Stimulated activated CD4-positive, alpha-beta T cell treated with anti-CD3 and anti-CD28 coated beads, Interleukin-15, amount 100 ng/mL, for 24 hours (primary cell): ENCODE measurements around the gene PSMB3.
"Not testable (repeated sequence)": the region's sequence is repeated elsewhere in the genome, so short reads cannot be mapped to it uniquely, and the experiment has no call there.

ENCODE experiments used
- DNase-seq: peaks from one replicate; pipeline ENCODE4 v3.0.0-alpha.2; 2020

Gene PSMB3

GRCh38 chr17:38716368-38717005 is 36.1 kb upstream of the PSMB3 start:
- DNase-seq = no peak

DNA sequence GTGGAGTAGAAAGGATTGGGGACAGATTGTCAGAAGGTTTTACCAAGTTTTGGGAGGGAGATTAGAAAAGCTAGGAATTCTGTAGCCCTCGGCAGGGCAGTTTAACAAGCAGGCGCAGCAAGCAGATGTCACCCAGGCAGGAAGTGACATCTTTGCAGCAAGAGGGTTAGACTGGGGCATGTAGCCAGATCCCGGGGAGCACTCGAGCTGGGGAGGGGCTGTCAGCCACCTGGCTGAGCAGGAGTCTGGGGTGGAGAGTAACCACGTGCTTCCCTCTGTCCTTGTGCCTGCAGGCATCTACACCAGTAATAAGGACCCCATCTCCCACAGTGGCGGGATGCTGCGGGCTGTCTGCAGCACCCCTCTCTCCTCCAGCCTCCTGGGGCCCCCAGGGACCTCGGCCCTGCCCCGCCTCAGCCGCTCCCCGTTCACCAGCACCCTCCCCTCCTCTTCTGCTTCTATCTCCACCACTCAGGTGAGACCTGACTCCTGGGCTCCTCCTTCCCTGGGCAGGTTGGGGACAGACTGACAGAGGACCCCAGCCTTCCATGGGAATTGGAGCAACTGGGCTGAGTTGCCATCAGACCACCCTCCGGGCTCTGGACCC is 35.3 kb upstream of the PSMB3 start:
- no peak for DNase-seq

- DNase-seq = no peak
These were observed 33.1 kb upstream of the PSMB3 start for GRCh38 chr17:38719289-38719942.

DNA sequence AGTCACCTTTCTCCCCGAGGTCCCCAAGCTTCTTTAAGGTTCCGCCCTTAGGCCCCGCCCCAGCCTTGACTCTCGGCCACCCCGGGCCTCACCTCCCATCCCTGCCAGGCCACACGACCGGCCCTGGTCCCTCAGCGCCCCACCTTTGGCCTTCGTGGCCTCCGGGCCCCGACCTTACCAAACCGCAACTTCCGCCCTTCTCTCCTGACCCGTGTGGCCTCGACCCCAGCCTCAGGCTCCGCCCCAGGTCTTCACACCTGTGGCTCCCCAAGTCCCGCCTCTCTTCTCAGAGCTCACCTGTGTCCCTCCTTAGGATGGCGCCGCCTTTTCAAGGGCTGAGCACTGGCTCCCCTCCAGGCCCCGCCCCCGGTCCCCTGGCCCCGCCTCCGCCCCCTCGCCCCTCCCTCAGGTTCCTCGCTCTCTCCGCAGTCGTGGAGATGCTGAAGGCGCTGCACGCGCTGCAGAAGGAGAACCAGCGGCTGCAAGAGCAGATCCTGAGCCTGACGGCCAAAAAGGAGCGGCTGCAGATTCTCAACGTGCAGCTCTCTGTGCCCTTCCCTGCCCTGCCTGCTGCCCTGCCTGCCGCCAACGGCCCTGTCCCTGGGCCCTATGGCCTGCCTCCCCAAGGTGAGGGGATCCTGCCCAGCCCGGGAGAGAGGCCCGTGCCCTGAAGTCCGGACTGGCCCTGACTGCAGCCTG is 32.4 kb upstream of the PSMB3 start:
- DNase-seq = no peak

DNA sequence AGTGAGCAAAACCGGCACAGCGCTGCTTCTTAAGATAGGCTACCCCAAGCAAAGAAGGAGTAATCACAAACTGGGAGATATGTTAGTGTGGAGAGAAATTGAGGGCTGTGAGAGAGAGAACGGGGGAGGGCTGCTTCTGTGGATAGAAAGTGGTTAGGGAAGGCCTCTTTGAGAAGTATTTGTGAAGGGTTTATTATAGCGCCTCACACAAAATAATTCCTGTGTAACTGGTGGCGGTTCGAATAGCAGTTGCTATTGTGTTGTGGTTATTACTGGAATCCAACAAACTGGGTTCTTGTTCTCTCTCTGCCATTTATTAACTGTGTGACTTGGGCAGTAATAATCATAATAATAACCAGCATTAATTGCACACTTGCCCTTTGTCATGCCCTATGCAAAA is 31.6 kb upstream of the PSMB3 start:
- DNase-seq = no peak

- no peak for DNase-seq
These were observed 30.7 kb upstream of the PSMB3 start for GRCh38 chr17:38721802-38722201.

DNA sequence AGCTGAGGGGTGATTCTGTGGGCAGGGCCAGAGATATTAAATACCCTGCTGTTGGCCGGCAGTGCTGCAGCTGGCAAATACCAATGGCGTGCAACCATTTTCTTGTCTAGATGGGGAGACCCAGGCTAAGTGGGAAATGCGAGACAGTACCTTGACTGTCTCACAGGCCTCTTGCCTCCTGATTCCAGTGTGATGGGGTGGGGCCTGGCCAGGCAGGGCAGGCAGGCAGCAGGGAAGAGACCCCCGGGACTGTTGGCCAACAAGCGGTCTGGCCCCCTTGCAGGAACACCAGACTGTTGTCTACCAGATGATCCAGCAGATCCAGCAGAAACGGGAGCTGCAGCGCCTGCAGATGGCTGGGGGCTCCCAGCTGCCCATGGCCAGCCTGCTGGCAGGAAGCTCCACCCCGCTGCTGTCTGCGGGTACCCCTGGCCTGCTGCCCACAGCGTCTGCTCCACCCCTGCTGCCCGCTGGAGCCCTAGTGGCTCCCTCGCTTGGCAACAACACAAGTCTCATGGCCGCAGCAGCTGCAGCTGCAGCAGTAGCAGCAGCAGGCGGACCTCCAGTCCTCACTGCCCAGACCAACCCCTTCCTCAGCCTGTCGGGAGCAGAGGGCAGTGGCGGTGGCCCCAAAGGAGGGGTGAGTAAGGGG is 28.1 kb upstream of the PSMB3 start:
- DNase-seq = no peak

DNA sequence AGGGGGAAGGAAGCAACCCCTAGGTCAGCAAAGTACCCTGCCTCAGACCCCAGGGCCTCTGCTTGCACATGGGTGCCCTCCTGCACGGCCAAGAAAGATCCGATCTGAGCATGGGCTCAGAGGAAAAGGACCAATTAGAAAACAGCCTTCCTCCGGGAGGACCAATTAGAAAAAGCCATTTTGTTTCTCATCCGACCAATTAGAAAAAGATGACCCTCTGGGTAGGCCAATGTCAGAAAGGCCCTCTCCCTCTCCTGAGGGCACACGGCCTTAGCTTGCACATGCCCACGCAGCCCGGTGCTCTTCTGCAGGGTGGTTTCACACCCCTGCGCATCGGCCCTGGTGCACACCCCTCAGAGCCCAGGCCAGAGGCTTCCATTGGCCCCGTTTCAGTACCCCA is 27.5 kb upstream of the PSMB3 start:
- no peak for DNase-seq

GRCh38 chr17:38726145-38726544 is 26.4 kb upstream of the PSMB3 start:
- not testable (repeated sequence) for DNase-seq

DNA sequence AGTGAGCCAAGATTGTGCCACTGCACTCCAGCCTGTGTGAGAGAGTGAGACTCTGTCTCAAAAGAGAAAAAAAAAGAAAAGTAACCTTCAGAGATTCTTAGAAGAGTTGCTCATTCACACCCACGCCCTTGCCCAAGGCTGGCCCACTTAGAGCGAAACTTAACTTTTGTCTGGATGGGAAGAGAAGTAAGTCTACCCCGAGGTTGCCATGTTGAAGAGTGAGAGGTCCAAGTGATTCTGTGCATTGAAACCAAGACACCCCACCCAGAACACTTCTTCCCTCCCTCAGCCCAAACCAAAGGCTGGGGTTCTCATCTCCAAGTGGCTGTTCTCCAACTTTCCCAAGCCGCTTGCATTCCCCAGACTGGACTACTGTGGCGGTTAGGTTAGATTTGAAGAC is 24.8 kb upstream of the PSMB3 start:
- DNase-seq = peak; percentile 89

GRCh38 chr17:38728290-38728831 is 24.2 kb upstream of the PSMB3 start:
- DNase-seq = peak; percentile 61

DNA sequence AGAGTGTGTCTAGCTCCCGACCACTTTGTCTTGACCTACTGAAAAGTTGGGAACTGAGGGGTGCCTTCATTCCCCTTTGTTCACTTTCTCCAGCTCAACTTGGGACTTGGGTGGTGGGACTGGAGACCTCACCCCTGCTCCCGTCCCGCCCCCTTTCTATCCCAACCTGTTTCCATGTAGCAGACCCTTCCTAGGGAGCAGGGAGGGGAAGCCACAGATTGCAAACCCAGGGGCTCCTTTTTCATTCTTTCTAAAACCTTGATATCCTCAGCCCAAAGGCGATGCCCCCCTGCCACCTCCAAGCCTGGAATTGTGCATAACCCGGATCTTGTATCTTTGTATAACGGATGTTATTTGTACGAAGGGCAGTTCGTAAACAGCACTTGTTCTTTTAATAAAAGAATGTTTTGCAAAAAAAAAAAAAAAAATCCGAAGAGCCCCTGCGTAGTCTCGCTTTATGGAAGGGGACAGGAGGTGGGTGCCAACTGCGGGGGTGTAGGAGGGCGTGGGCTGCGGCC is 23.1 kb upstream of the PSMB3 start:
- no peak for DNase-seq

DNA sequence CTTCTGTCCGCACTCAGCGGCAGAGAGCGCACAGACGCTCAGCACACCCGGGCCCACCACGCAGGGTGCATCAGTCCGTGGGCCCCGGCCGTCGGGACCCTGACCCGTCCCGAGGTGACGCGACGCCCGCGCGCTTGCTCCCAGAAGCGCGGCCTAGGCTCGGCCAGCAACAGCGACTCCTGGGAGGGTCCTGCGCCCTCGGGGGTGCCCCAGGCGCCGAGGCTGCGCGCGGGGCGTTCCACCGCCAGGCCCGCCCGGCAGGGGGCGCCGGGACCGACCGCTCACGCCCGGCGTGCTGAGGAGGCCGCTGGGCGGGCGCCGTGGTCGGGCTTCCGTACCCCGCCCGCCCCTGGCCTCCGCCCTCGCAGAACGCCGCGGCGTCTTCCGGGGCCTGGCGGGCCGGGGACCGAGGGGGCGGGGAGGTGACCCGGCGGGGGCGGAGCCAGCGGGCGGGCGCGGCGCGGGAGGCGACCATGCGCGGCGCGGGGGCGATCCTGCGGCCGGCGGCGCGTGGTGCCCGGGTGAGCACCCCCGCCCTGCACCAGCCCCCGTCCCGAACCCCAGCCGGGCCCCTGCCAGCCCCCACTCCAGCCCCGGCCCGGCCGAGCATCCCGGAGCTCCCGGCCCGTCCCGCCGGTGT is 22.5 kb upstream of the PSMB3 start, which contains the start of gene CISD3:
TSS of gene CISD3 (plus strand) at position 456 of the 640 bp plus-strand sequence. CDS start at position 474, 18 bp downstream.
- peak; percentile 91 for DNase-seq

DNA sequence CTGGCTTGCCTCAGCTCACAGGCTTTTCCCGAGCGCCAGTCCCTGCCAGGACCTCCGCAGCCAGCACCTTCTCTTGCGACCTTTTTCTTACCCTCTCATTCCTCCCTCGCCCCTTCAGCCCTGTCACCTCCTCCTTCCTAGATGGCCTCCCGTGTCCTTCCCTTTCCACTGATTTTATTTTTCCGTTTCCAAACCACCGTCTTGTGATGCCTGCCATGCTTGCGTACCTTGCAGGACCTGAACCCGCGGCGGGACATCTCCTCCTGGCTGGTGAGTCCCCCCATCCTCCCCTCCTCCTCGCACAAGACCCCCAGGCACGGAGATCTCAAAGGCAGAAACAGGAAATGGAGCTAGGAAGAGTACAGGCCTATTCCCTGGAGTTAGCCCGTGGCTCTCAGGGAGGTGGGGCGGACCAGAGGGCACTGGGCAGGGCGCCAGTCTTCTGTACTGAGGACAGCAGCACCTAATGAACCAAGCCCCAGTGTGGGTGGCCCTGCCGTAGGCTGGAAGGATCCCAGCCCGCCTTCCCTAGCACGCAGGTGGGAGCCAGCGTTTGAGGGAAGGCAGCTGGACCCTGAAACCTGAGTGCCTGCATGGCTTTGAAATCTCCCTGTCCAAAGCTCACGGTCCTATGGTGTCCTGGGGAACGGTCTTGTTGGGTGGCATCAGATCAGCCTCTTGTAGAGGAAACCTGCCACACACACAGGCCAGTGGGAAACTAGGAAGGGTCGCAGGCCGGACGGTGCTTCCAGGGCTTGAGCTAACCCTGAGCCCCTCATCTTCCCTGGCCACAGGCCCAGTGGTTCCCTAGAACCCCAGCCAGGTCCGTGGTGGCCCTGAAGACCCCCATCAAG is 21.8 kb upstream of the PSMB3 start:
- DNase-seq = peak; percentile 48

GRCh38 chr17:38731526-38732294 is 20.8 kb upstream of the PSMB3 start:
- DNase-seq = no peak

- no peak for DNase-seq
These were observed 19.9 kb upstream of the PSMB3 start for GRCh38 chr17:38732376-38733281.

DNA sequence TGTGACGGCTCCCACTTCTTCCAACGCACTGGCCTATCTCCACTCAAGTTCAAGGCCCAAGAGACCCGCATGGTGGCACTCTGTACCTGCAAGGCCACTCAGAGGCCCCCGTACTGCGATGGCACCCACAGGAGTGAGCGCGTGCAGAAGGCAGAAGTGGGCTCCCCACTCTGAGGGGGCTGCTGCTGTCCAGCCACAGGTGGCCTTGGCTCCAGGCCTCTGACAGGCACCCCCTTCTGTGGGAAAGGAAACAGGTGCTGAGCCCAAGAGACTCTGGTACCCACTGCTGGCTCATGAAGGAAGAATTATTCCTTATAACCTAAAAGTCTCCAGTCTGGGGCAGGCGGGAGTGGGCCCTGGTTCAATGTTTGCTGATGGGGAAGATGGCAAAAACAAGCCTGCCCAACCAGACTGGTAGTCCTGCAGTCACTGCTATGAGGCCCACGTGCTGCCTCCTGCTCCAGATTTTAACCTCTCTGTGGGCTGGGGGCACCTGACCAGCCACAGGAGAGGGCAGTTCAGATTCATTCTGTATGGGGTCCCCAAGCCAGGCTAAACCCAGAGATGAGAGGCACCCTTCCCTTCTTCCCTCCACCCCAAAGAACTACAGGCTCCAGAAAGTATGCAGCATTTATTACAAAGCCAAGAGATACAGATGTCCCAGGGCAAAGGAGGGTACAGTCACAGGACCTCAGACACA is 19.1 kb upstream of the PSMB3 start:
- no peak for DNase-seq
